T1000 (cell line): Measurements from ENCODE around the gene BAIAP2.
A peak's percentile ranks its signal among the peaks of the same experiment; 100 is the strongest.

Experiments
- DNase-seq: peaks from one replicate; lab custom pipeline; 2025; ENCODE audit warnings: mixed read lengths; lab: John Stamatoyannopoulos, UW

BAIAP2 gene, protein sequence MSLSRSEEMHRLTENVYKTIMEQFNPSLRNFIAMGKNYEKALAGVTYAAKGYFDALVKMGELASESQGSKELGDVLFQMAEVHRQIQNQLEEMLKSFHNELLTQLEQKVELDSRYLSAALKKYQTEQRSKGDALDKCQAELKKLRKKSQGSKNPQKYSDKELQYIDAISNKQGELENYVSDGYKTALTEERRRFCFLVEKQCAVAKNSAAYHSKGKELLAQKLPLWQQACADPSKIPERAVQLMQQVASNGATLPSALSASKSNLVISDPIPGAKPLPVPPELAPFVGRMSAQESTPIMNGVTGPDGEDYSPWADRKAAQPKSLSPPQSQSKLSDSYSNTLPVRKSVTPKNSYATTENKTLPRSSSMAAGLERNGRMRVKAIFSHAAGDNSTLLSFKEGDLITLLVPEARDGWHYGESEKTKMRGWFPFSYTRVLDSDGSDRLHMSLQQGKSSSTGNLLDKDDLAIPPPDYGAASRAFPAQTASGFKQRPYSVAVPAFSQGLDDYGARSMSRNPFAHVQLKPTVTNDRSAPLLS

DNA sequence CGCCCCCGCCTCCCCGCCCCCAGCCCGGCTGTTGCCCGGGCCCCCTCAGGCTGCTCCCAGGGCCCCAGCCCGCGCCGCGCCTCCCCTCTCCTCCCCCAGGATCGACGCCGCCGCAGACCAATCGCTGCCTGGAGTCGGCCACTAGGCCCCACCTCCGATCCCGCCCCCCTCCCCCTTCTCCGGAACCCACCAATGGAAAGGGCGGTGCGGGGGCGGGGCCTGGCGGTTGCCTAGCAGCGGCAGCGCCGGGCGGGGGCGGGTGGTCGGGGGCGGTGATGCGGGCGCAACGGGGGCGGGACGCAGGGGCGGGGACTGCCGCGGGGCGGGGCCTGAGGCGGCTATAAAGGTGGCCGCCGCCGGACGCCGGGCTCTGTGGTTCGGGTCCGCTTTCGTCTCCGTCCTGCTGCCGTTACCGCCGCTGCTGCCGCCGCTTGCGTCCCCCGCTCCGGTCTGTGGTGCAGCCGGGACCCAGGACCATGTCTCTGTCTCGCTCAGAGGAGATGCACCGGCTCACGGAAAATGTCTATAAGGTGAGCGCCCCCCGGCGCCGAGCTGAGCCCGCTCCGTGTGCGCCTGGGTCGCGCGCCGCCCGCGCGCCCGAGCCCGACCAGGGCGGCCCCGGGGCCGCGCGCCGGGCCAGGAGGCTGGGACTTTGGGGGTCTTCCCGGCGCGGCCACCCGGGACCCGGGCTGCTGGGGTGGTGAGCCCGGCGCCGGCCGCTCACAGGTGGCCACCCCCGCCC, at the start of gene BAIAP2:
TSS of gene BAIAP2 (plus strand) at position 373 of the 742 bp plus-strand sequence. CDS start at position 477, 104 bp downstream.
- DNase-seq = peak; percentile 97

DNA sequence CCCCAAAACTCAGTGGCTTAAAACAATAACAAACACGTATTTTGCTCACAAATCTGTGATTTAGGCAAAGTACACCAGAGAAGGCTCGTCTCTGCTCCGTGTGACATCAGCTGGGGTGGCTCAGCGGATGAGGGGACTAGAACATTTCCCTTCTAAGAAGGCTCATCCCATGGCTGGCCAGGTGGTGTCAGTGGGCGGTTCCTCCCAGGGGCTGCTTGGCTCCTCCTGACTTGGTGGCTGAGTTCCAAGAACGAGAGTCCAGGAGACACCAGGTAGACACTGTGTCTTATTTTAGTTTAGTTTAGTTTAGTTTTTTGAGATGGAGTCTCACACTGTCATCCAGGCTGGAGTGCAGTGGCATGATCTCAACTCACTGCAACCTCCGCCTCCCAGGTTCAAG, 48.9 kb upstream of the BAIAP2 start:
- no peak for DNase-seq

DNA sequence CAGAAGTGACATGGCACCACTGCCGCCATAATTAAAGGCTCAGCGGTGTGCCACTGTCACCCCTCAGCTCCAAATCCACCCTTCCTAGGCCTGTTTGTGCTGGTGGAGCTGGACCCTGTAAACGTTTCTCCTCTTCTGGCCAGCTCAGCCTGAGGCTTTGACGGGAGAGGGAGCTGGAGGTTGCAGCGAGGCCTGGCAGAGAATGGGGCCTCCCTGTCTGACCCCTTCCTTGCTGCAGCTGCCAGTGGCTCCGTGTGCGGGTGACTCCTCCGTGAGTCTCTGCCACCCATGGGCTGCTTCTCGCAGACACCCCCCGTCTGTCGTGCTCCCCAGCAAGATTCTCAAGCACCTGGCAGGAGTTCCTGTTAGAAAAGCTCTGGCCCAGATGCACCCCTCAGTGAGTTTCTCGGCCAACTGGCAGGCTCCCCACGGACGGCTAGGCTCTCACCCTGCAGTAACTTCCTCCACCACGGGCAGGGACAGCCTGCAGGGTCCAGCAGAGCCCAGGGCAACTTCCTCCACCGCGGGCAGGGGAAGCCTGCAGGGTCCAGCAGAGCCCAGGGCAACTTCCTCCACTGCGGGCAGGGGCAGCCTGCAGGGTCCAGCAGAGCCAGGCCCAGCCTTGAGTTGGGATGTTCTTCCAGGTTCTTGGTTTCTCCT, 48.0 kb upstream of the BAIAP2 start:
- no peak for DNase-seq

DNA sequence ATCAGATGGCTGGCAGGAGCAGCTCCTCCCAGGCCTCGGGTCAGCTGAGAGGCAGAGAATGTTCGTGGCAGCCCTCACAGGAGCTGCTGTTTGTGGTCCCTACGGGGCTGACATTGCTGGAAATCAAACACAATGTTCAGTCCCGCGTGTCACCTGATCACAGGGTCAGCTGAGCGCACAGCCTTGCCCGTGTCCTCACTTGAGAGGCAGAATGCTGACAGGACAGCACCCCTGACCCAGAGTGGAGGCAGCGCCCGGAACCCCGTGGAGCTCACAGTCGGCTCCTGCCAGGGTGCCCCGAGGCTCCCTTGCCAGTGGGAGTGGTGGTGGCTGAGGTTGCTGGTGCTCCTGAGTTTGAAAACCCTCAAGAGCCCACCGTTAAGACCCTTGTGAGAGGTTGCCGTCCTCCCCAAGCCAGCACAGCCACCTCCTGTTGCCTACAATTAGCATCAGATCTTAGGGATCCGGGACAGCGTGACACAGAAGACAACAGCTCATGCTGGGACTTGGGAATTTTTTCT, 47.0 kb upstream of the BAIAP2 start:
- no peak for DNase-seq

DNA sequence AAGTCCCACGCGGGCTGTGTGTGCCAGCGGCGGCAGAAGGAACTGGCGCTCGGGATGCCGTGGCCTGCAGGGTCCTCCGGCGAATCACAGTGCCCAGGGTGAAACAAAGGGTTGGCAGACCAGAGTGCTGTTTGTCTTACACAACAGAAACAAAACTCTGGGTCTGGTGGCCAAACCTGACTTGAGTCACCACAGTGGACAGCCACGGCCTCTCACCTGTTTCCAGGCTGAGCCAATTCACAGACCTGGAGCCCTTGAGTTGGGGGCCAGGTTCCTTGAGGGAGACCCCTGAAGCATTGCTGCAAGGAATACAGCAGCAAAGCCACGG, 45.4 kb upstream of the BAIAP2 start:
- DNase-seq = no peak

DNA sequence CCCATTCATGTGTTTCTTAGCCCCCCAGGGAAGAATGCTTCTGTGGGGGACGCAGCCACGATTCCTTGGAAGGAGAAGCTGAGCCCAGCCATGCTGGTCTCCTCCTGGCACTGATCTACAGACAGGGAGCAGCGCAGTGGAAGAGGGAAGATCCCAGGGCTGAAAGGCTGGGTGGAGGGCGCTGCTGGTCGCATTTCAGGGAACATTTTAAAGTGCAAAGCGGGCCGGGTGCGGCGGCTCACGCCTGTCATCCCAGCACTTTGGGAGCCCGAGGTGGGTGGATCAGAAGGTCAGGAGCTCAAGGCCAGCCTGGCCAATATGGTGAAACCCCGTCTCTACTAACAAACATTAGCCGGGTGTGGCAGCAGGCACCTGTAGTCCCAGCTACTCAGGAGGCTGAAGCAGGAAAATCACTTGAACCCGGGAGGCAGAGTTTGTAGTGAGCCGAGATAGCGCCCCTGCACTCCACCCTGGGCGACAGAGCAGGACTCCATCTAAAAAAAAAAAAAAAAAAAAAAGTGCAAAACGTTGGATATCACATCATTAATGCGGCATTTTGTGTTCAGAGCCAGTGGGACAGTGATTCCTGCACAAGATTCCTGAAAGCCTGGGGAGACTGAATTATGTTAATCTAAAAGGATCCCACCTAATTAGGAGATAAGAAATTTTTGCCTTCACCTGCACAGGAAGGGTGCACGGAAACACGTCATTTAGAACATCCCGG, 43.9 kb upstream of the BAIAP2 start:
- no peak for DNase-seq

DNA sequence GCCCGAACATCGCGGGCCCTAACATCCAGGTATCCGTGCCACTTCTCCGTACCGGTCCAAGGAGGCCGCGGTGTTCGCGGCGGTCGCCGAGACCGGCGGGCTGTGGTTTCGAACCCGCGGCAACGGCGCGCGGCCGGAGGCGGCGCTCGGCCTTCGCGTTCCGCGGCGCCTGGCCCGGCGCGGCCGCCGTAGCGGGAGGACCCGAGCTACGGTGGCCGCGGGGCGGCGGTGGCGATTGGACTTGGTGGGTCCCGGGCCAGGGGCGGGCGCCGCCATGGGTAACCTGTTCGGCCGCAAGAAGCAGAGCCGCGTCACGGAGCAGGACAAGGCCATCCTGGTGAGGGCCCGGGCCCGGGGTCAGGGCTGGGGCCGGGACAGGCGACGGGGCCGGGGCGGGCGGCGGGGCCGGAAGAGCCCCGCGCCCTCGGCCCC, 43.3 kb upstream of the BAIAP2 start, which contains the start of gene CHMP6:
TSS of gene CHMP6 (plus strand) at position 197 of the 432 bp plus-strand sequence. CDS start at position 275, 78 bp downstream.
- DNase-seq = peak; percentile 29

DNA sequence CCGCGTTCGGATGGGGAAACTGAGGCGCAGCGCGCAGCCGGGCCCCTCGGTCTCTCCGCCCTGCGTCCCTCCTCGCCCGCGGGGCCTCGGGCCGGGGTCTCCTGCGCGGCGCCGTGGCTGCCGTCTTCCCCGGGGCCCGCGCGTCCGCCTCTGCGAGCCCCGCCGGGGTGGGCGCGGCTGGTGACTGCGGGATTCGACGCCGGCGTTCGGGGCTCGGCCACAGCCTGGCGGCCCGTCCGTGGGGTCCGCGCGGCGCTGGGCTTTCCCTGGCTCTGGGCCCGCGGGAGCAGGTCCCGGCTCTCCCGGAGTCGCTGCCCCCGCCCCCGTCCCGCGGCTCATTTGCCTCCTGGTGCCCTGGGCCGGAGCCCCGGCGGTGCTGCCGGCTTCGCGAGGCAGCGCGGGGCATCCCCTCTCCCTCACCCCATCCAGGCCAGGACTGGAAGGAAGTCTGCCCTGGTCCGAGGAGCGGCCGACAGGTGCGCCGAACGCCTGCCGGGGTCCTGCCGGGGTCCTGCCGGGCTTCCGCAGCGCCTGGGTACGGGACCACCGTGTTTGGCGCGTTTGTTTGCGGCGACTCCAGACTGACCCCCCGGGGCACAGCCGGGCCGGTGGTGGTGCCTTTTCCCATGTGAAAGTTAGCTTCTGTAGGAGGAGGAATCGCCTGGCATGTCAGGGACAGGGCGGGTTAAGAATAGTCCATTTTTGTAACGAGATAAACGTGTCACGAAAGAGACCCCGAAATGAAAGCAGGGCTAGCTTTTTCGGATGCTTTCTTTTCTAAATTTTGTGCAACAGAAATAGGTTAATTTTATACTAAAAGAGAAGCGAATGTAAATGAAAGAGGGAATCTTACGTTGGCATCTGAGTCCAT, 42.6 kb upstream of the BAIAP2 start:
- no peak for DNase-seq

DNA sequence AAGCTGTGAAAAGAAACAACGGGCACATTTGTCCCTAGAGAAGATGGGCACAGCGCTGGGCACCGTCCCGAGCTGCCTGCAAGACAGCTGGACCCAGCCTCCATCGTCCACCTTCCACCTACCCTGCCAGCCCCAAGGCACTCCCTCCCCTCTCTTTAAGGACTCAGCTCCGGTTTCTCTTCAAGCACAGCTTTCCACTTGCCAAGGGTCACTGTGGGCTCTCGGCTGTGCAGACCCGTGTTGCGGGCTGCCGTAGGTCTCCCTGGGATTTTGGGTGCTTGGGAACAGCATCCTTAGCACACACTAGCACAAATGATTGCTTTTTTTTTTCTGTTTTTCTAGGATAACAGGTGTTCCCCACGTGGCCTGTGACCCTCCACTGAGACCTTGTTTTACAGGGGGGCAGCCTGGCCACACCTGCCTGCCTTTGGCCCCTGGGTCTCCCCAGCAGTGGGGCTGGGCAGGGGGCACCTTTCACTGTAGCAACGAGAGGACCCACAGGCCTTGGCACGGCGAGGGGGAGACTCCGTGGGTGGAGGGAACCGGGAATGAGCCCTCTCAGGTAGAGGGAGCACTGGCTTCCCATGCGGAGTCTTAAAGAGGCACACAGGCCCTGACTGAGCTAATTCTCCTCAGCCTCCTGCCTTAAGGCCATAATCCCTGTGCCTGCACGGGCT, 41.9 kb upstream of the BAIAP2 start:
- no peak for DNase-seq

DNA sequence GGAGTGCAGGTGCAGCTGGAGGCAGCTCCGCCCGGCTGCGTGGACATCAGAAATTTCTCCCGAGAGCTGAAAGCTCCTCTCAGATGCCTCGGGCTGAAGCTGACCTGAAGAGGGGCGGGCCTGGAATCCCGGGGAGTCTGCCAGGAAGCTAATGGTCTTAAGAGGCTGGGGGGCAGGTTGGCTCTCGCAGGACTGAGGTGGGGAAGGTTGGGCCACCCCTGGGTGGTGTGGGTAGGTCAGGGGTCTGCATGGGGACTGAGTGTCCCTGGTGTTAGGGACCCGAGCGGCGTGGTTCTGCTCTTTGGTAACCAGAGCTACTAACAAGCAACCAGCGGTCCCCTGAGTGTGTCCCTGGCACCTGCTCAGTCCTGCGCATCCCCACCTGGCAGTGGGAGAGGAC, 39.8 kb upstream of the BAIAP2 start:
- no peak for DNase-seq

DNA sequence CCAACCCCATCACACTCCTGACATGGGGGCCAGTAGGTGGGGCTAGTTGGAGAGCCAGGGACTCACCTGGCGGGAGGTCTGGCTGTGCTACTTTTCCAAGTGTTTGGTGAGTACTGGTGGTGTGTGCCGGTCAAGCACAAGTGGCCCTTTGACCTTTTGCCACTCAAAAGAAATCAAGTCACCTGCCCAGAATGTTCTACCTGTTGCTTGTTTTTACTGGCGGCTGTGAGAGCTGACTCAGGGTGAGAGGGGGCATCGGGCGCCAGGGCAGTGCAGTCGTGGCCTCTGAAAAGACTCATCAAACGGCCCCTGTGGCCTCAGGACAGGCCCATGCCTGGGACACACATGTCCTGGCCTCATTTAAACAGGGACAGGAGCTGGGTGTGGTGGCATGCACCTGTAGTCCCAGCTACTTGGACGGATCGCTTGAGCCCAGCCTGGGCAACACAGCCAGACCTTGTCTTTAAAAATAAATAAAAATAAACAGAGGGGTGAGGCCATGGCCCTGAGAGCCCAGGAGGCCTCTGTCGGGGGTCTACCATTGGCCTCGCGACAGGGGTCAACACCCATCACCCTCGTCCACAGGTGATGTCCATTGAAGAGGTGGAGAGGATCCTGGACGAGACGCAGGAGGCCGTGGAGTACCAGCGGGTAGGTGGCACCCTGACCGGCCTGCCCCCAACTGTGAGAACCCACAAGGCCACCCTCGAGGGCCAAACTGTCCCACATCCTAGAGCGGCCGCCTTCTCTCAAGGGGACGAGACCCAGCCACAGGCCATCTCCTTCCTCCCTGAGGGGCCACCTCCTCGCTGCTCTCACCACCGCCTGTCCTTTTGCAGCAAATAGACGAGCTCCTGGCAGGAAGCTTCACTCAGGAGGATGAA, 38.3 kb upstream of the BAIAP2 start:
- DNase-seq = no peak

DNA sequence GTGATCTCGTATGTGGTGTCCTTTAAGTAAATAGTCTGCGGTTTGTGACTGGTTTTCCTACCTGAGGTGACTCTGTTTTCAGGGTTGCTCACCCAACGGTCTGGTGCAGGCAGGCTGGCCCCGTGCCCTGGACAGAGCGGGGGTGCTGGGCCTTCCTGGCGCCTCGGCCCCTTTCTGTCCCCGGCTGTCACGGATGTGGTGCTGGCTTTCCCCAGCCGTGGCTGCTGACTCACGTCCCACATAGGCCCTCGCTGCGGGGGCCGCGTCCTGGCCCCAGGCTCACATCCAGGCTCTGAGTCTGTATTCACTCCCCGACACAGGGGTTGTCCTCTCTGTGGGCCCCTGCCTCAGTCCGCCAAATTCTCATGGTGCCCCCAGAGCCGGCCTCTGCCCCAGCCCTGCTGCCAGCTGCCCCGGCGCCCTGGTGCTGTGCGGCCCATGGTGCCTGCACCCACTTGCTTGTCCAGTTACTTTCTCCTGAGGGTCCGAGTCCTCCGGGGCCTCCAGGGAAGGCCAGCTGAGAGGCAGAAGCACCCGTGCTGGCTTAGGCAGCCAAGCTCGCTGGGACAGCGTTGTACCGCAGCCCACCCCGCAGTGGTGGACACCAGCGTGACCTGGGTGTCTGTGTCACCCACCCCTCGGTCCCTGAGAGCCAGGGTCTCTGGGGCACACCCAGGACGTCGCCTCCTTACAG, 37.4 kb upstream of the BAIAP2 start:
- DNase-seq = peak; percentile 29

DNA sequence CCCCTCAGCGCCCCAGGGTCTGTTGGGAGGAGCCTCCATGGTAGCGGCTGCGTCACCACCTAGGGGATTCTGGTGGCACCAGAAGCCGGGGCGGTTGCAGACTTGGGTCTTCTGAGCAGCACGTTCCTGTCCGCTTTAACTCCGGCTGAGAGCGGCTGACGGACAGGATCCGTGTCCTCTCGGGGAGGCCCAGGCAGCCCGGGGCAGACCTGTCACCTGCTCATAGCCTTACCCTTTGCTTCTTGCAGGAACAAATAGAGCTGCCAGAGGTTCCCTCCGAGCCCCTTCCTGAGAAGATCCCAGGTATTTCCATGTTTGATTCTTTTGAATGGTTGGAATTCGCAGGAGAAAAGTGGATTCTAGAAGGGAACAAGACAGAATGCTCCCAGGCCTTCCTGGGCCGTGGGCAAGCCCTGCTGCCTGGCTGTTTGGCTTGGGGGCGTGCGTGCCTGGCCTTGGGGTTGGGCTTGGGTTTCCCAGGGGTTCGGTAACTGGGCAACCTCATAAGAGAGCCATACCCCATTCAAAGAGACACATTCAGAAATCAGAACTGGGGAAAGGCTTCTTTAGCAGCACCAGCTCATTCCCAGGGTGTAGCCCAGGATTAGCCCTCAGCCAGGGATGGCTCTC, 36.7 kb upstream of the BAIAP2 start:
- DNase-seq = no peak

DNA sequence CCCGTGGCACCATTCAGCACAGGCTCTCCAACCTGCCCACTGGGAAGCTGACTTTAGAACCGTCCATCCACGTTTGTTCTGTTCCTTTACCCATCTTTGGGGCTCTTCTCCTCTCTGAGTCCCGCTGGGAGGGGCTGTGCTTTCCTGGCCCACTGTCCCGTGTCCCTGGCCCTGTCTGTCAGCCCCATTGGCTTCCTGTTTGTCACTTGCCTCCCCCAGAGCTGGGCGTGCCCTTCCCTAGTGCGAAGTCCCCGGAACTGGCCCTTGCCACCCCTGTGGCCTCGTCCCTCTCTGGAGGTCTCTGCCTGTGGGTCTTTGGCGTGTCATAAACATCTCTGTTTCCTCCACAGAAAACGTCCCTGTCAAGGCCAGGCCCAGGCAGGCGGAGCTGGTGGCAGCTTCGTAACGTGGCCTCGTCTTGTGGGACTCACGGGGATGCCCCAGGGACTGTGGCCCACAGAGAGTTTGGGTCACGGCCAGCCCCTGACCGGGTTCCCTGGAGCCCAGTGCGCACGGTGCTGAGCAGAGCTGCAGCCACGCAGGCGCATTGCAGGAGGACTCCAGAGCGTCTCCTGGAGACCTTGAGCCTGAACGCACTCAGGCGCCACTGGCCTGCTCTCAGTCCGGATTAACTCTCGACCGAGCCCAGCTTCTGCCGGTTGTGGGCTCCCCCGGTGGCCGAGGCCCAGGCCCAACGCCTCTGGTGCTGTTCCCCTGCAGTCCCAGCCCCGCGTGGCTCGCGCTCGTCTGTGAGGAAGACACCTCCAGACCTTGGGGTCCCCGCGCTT, 36.0 kb upstream of the BAIAP2 start:
- DNase-seq = no peak

DNA sequence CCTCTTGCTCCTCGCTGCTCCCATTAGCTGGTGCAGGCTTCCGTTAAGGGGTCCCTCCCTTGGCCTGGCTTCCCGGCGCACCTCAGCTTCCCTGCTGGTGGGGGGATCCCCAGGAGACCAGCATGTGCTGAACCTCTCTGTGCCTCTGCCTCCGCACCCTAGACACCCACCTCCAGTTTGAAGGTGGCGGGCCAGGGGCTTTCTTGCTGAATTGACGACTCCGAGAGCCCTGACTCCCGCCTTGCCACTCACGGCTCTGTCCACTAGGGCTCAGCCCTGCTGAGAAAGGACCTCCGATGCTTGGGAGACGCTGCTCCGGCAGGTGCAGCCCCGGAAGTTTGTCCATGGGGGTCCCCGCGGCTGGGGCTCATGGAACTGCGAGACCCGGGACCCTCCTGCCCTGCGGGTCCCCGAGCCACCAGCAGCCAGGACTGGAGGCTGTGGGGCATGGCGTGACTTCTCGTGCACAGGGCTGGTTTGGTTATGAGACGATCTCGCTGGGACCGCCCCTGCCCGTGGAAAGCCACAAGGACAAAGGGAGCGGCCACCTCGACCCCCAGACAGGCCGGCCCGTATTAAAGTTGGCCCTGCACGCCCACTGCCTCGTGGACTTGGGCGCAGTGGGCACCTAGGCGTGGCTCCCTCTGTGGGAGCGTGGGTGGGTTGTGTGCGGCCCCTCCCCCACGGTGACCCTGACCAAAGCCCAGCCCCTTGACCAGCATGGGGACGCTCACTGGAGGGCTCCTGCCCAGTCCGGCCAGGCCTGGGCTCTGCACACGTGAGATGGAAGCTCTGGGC, 35.2 kb upstream of the BAIAP2 start:
- DNase-seq = no peak

DNA sequence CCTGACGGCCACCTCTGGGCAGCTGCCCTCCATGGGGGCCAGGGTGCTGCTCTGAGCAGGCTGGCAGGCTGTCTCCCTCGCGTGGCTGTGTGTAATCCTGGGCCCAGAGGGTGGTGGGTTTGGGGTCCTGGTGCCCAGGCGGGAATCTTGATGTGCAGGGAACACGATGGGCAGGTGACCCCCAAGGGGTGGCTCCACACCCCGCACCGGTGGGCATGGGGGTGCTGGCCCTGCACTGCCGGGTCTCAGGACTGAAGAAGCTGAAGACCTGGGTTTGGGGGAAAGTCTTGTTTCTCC, 34.7 kb upstream of the BAIAP2 start:
- DNase-seq = no peak
